CD14-positive monocyte (primary cell): ENCODE data around the gene DYNLT2. TPM values are rescaled to one million over a fixed set of nuclear protein-coding genes. Genes with fewer than 3 reads are reported as not detected.

ENCODE experiments used
- DNase-seq, 3 donors: peaks; one replicate each; pipeline ENCODE4 v3.0.0-alpha.2; 2011 to 2022
- H2AFZ ChIP-seq: 2 replicates; pipeline ENCODE4 v1.6.0; 2012; ENCODE audit warnings: mild to moderate bottlenecking, low read depth, low read length, inconsistent platforms; ENCODE audit not compliant: insufficient read depth, poor library complexity, severe bottlenecking
- H3K27ac ChIP-seq, 2 donors: 1 replicate in 1 of 2; 2 replicates in 1 of 2; pipeline ENCODE4 v1.5.1; 2012 to 2013; ENCODE audit warnings: low read length in 2 of 2, control low read depth in 1 of 2, inconsistent platforms in 1 of 2, low read depth in 1 of 2, mild to moderate bottlenecking in 1 of 2
- H3K27me3 ChIP-seq, 2 donors: one replicate each; pipeline versions ENCODE4 v1.6.0 to v1.6.1; 2011 to 2013; ENCODE audit warnings: low read length in 2 of 2; ENCODE audit not compliant: control insufficient read depth in 2 of 2, insufficient read depth in 2 of 2
- H3K36me3 ChIP-seq, 2 donors: replicated peaks in 1 of 2; 1 replicate in 1 of 2; 2 replicates in 1 of 2; pipeline versions ENCODE4 v1.5.1 to v1.6.1; 2012 to 2013; ENCODE audit warnings: low read length in 2 of 2, control low read depth in 1 of 2, inconsistent platforms in 1 of 2, mild to moderate bottlenecking in 1 of 2; ENCODE audit not compliant: insufficient read depth in 2 of 2, control insufficient read depth in 1 of 2
- H3K4me1 ChIP-seq, 2 donors: 1 replicate in 1 of 2; 2 replicates in 1 of 2; pipeline versions ENCODE4 v1.5.1 to v1.6.1; 2012 to 2013; ENCODE audit warnings: low read length in 2 of 2, control low read depth in 1 of 2, inconsistent platforms in 1 of 2, mild to moderate bottlenecking in 1 of 2, moderate library complexity in 1 of 2; ENCODE audit not compliant: insufficient read depth in 2 of 2, control insufficient read depth in 1 of 2
- H3K4me2 ChIP-seq: replicated peaks from 2 replicates; pipeline ENCODE3; 2012; ENCODE audit warnings: low read length, moderate library complexity, mild to moderate bottlenecking; ENCODE audit not compliant: poor library complexity, severe bottlenecking; ENCODE audit errors: extremely low read depth
- H3K4me3 ChIP-seq, 3 experiments: fragments of 200-600 bp in 1 of 3; sonication (generic) in 1 of 3; replicated peaks in 1 of 3; 1 replicate in 2 of 3; 2 replicates in 1 of 3; pipeline ENCODE4 v1.5.1; 2011 to 2013; ENCODE audit warnings: low read length in 3 of 3, mild to moderate bottlenecking in 3 of 3, control low read depth in 2 of 3, low read depth in 2 of 3, inconsistent platforms in 1 of 3, moderate library complexity in 1 of 3
- H3K79me2 ChIP-seq: 2 replicates; pipeline ENCODE4 v1.6.0; 2012; ENCODE audit warnings: mild to moderate bottlenecking, control low read depth, inconsistent platforms, low read length, moderate library complexity; ENCODE audit not compliant: insufficient read depth
- H3K9ac ChIP-seq: 2 replicates; pipeline ENCODE4 v1.6.0; 2017; ENCODE audit warnings: low read length, mild to moderate bottlenecking; ENCODE audit not compliant: insufficient read depth, poor library complexity, severe bottlenecking
- H3K9me3 ChIP-seq, 2 donors: replicated peaks in 1 of 2; 1 replicate in 1 of 2; 2 replicates in 1 of 2; pipeline versions ENCODE4 v1.5.1 to v1.6.1; 2012 to 2013; ENCODE audit warnings: low read length in 2 of 2, control low read depth in 1 of 2; ENCODE audit not compliant: control insufficient read depth in 1 of 2, insufficient read depth in 1 of 2
- H4K20me1 ChIP-seq: 2 replicates; pipeline ENCODE4 v1.6.0; 2012; ENCODE audit warnings: mild to moderate bottlenecking, low read length, control low read depth, moderate library complexity; ENCODE audit not compliant: insufficient read depth
- H3K27ac Mint-ChIP-seq, 7 donors: one replicate each; pipeline ENCODE4 v1.8.0; 2020; ENCODE audit warnings: mild to moderate bottlenecking in 7 of 7, mixed read lengths in 7 of 7, moderate library complexity in 6 of 7, inconsistent platforms in 2 of 7
- H3K27me3 Mint-ChIP-seq, 3 donors: one replicate each; pipeline ENCODE4 v1.8.0; 2021 to 2022; ENCODE audit warnings: low read depth in 3 of 3, mild to moderate bottlenecking in 3 of 3, mixed read lengths in 3 of 3, moderate library complexity in 3 of 3, inconsistent platforms in 1 of 3
- H3K36me3 Mint-ChIP-seq, 2 donors: one replicate each; pipeline ENCODE4 v1.8.0; 2020; ENCODE audit warnings: mixed read lengths in 2 of 2, inconsistent platforms in 1 of 2, mild to moderate bottlenecking in 1 of 2
- H3K4me1 Mint-ChIP-seq: one replicate; pipeline ENCODE4 v1.8.0; 2020; ENCODE audit warnings: mild to moderate bottlenecking, mixed read lengths
- H3K4me3 Mint-ChIP-seq, 2 donors: one replicate each; pipeline ENCODE4 v1.8.0; 2020; ENCODE audit warnings: mild to moderate bottlenecking in 2 of 2, mixed read lengths in 2 of 2, moderate library complexity in 1 of 2
- H3K9me3 Mint-ChIP-seq, 7 donors: one replicate each; pipeline ENCODE4 v1.8.0; 2020 to 2022; ENCODE audit warnings: mixed read lengths in 7 of 7, mild to moderate bottlenecking in 6 of 7, moderate library complexity in 6 of 7, inconsistent platforms in 2 of 7
- WGBS: methylation state at CpG from one replicate; pipeline ENCODE4 v1.1.5; 2013; ENCODE audit warnings: missing lambda C conversion rate; ENCODE audit not compliant: insufficient coverage; 5-methylcytosine and 5-hydroxymethylcytosine counted together
- intact Hi-C, 2 donors: fragments of 100-400 bp; cut with micrococcal nuclease; formaldehyde crosslinking; loops; one replicate each; pipeline versions ENCODE4 v1.15.0 to v1.15.1; 2023
- polyA plus RNA-seq, 3 donors: library from polyadenylated mRNA; depleted of rRNA in 1 of 3; unstranded in 2 of 3; stranded (reverse) in 1 of 3; fragments of 300-500 nt in 2 of 3; fragments of >200 nt in 1 of 3; fragmentation: Illumina TruSeq in 2 of 3; gene quantifications; 1 replicate in 2 of 3; 2 replicates in 1 of 3; pipeline ENCODE4 v1.2.3, GENCODE V29; 2012 to 2021
- TF ChIP-seq, protein P1 (sequence below): fragments of 200-600 bp; IDR thresholded peaks from one replicate; pipeline ENCODE4 v1.8.0; 2022; ENCODE audit warnings: antibody characterized with exemption, mild to moderate bottlenecking

The DYNLT2 gene
- polyA plus RNA-seq, 3 donors, result 0.19 to 1.5 (median 0.86) TPM

GRCh38 chr6:169775321-169775720 is 23.9 kb upstream of the DYNLT2 start:
- H3K4me3 Mint-ChIP-seq, result no peak overlapping the region
- H3K27ac Mint-ChIP-seq, result peak overlapping the region in 3 of 7 donors; percentile 2 to 42 (median 9)
- no peaks in the 10 kb centered on the region for H3K27me3 Mint-ChIP-seq
- H3K4me1 Mint-ChIP-seq, result no peaks in the 10 kb centered on the region
- H3K9me3 Mint-ChIP-seq, result no peaks in the 10 kb centered on the region
- Histone ChIP-seq H3K36me3 (peaks cover 37 to 79% of the 10 kb centered on the region in 2 donors), H3K4me1 (no peaks in the 10 kb centered on the region), H2AFZ (no peak overlapping the region), H3K79me2 (no peaks in the 10 kb centered on the region), H3K4me3 (no peak overlapping the region), H3K27me3 (no peaks in the 10 kb centered on the region), H3K9me3 (no peaks in the 10 kb centered on the region), H4K20me1 (no peaks in the 10 kb centered on the region), H3K4me2 (no peak overlapping the region), H3K9ac (no peak overlapping the region), H3K27ac (no peak overlapping the region)
- intact Hi-C loops, result no loop called here
- 84% methylated on average over 7 of the region's 10 CpGs for WGBS
- H3K36me3 Mint-ChIP-seq, result peaks cover 64 to 76% of the 10 kb centered on the region in 2 donors
- TF ChIP-seq, protein P1, sequence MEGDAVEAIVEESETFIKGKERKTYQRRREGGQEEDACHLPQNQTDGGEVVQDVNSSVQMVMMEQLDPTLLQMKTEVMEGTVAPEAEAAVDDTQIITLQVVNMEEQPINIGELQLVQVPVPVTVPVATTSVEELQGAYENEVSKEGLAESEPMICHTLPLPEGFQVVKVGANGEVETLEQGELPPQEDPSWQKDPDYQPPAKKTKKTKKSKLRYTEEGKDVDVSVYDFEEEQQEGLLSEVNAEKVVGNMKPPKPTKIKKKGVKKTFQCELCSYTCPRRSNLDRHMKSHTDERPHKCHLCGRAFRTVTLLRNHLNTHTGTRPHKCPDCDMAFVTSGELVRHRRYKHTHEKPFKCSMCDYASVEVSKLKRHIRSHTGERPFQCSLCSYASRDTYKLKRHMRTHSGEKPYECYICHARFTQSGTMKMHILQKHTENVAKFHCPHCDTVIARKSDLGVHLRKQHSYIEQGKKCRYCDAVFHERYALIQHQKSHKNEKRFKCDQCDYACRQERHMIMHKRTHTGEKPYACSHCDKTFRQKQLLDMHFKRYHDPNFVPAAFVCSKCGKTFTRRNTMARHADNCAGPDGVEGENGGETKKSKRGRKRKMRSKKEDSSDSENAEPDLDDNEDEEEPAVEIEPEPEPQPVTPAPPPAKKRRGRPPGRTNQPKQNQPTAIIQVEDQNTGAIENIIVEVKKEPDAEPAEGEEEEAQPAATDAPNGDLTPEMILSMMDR, result no peak
- no peak for DNase-seq

GRCh38 chr6:169774347-169774746 is 23.0 kb upstream of the DYNLT2 start:
- no peaks in the 10 kb centered on the region for H4K20me1 ChIP-seq
- H3K27me3 ChIP-seq, result no peaks in the 10 kb centered on the region
- Mint-ChIP-seq H3K36me3 (peaks cover 67 to 71% of the 10 kb centered on the region in 2 donors), H3K4me3 (no peak overlapping the region), H3K27me3 (no peaks in the 10 kb centered on the region), H3K4me1 (no peaks in the 10 kb centered on the region), H3K9me3 (no peaks in the 10 kb centered on the region), H3K27ac (peak overlapping the region in 1 of 7 donors; percentile 54)
- no peaks in the 10 kb centered on the region for H3K79me2 ChIP-seq
- no peak for DNase-seq
- H2AFZ ChIP-seq, result no peak overlapping the region
- no peak overlapping the region for H3K4me2 ChIP-seq
- H3K27ac ChIP-seq, result no peak overlapping the region
- no peak overlapping the region for H3K4me3 ChIP-seq
- WGBS, result 98% methylated on average over 9 of the region's 9 CpGs
- H3K36me3 ChIP-seq, result peaks cover 32 to 75% of the 10 kb centered on the region in 2 donors
- TF ChIP-seq, protein P1, result no peak
- H3K4me1 ChIP-seq, result no peaks in the 10 kb centered on the region
- no peak overlapping the region for H3K9ac ChIP-seq
- no peaks in the 10 kb centered on the region for H3K9me3 ChIP-seq
- intact Hi-C loops, result no loop called here
